Stimulated activated CD4-positive, alpha-beta T cell treated with anti-CD3 and anti-CD28 coated beads, Interleukin-1b, Interleukin-23, amount 100 ng/mL, for 24 hours (primary cell): ENCODE data around the gene YEATS2.
"Not testable (repeated sequence)": the region's sequence is repeated elsewhere in the genome, so short reads cannot be mapped to it uniquely, and the experiment has no call there.

Source experiments
- DNase-seq, 4 experiments: peaks; one replicate each; pipeline ENCODE4 v3.0.0-alpha.2; 2020; ENCODE audit warnings: low read depth in 4 of 4, low spot score in 1 of 4

The YEATS2 gene

GRCh38 chr3:183697610-183698317, at the start of gene YEATS2:
Gene YEATS2 (plus strand): TSS chr3:183697797. CDS start chr3:183715163, 17,366 bp downstream.
- peak; percentile 39 to 74 (median 58) for DNase-seq

DNA sequence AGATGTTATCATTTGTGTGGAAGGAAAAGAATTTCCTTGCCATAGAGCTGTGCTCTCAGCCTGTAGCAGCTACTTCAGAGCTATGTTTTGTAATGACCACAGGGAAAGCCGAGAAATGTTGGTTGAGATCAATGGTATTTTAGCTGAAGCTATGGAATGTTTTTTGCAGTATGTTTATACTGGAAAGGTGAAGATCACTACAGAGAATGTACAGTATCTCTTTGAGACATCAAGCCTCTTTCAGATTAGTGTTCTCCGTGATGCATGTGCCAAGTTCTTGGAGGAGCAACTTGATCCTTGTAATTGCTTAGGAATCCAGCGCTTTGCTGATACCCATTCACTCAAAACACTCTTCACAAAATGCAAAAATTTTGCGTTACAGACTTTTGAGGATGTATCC, 47.0 kb upstream of the YEATS2 start:
- DNase-seq = no peak

- no peak for DNase-seq
Measured at GRCh38 chr3:183653209-183654064, 44.2 kb upstream of the YEATS2 start.

- no peak for DNase-seq
Measured at GRCh38 chr3:183654727-183655126, 42.9 kb upstream of the YEATS2 start.

DNA sequence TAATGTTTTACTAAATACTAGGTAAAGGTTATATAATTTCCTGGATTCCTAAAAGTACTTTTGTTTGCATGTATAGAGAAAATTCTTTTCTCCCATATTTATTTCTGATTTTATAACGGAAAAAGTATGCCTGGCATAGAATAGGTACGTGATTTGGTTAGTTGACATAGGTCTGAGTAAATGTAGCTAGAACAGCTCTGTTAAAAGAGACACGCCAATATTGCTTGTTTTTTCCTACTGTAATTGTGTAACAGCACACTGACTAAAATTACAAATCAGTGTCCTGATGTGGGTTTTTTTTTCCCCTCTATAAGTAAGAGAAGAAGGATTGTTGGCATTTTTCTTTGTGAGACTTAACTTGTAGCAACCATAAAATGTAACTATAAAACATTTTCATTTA, 35.5 kb upstream of the YEATS2 start:
- DNase-seq = no peak

DNA sequence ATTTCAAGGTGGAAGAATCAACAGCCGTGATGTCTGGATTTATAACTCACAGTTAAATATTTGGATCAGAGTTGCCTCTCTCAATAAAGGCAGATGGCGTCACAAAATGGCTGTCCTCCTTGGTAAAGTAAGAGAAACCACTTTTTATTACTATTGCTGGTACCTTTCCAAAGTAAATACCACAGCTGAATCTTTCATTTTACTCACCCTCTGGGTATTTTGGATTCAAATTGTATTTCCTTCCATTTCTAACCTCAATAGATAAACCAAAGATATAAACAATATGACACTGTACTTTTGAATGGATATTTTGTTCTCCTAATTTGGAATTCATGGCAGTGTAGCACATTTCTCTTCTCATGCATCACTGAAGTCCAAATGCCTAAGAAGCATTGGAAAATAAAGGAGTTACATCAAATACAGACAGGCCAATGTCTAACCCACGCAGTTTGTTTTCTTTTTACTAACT, 32.6 kb upstream of the YEATS2 start:
- no peak for DNase-seq

DNA sequence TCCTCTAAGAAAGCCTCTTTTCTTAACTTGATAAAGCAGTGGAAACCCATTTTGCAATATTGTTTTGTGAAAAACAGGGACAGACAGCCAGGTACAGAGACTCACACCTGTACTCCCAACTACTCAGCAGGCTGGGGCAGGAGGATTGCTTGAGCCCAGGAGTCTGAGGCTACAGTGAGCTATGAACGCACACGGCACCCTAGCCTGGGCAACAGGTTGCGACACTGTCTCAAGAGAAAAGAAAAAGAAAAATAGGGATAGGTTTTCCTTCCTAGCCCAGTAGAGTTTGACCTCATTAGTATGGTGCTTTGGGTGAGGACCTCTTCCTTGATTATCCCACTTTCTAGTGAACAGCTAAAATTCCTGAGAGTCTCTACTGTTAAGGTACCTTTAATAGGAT, 17.5 kb upstream of the YEATS2 start:
- DNase-seq = no peak

DNA sequence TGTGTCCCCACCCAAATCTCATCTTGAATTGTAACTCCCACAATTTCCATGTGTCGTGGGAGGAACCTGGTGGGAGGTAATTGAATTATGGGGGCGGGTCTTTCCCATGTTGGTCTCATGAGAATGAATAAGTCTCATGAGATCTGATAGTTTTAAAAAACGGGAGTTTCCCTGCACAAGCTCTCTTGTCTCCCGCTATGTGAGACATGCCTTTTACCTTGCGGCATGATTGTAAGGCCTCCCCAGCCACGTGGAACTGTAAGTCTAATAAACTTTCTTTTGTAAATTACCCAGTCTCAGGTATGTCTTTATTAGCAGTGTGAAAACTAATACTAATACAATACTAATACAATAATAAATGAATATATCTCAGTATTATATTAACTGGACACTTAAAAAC, 9.9 kb upstream of the YEATS2 start:
- no peak for DNase-seq

GRCh38 chr3:183688874-183689273, 8.7 kb upstream of the YEATS2 start:
- no peak for DNase-seq

DNA sequence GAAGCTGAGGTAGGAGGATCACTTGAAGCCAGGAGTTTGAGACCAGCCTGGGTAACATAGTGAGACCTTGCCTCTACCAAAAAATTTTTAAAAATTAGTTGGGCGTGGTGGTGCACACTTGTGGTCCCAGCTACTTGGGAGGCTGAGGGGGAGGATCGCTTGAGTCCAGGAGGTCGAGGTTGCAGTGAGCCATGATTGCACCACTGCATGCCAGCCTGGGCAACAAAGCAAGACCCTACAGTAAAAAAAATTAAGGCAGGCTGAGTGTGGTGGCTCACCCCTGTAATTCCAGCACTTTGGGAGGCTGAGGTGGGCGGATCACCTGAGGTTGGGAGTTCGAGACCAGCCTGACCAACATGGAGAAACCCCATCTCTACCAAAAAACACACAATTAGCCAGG, 8.0 kb upstream of the YEATS2 start:
- not testable (repeated sequence) for DNase-seq

DNA sequence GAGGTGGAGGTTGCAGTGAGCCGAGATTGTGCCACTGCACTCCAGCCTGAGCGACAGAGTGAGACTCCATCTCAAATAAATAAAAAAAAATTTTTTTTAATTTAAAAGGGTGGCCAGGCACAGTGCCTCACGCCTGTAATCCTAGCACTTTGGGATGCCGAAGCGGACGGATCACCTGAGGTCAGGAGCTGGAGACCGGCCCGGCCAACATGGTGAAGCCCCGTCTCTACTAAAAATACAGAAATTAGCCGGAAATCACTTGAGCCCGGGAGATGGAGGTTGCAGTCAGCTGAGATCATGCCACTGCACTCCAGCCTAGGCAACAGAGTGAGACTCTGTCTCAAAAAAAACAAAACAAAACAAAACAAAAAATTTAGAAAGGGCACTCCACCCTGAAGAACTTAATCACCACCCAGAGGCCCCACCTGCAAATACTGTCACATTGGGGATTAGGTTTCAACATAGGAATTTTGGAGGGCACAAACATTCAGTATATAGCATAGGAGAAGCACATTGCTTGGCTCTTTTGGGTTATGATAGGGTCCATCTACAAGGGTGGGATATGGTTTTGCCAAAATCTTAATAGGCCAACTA, 7.1 kb upstream of the YEATS2 start:
- DNase-seq = no peak

DNA sequence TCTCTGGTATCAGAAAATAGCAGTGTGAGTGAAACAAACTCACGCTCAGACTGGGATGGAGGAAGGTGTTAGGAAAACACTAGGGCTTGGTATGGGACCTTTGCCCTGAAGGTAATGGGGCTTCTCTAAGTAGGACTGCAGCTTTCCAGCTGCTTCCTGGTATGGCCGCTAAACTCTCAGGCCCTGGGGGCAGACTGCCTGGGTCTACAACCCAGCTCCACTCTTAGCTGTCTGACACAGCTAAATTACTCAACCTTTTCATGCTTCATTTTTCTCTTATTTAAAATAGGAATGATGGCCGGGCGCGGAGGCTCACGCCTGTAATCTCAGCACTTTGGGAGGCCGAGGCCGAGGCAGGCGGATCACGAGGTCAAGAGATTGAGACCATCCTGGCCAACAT, 5.2 kb upstream of the YEATS2 start:
- DNase-seq = no peak

DNA sequence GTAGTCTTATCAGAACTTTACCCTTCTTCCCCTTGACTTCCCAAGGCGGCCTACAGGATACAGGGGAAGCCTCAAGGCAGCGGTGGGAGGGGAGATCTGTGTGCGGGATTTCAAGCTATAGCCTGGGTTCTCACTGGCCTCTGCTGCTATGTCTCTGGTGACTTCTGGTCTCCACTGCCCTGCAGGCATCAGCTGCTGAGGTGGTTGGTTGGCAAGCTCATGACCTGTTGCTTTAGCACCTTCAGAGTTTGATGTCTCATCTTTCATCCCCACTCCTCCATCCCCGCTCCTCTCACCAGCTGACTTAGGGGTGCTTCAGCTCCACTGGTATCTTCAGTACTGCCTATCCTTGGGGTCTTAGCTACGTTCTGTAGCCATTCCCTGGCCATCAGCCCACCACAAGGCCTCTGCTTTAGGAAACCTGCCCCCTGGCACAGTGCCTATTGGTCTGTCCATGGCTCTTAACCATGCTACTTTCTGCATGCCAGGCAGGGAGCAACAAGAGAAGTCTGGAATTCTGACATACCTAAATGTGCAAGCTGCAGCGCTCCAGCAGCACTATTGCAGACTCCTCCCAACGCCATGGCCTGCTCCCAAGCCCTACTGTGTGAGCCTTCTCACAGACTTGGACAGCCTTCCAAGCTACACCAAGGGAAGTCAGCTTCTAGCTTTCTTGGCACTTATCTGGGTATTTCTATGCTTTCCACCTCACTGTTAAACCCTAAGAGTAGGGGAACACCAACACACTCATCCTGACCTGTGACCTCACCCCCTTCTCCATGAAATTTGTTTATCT, 1.8 kb upstream of the YEATS2 start:
- no peak for DNase-seq

- DNase-seq = no peak
Measured at GRCh38 chr3:183697123-183697609, 431 bp upstream of the YEATS2 start.

DNA sequence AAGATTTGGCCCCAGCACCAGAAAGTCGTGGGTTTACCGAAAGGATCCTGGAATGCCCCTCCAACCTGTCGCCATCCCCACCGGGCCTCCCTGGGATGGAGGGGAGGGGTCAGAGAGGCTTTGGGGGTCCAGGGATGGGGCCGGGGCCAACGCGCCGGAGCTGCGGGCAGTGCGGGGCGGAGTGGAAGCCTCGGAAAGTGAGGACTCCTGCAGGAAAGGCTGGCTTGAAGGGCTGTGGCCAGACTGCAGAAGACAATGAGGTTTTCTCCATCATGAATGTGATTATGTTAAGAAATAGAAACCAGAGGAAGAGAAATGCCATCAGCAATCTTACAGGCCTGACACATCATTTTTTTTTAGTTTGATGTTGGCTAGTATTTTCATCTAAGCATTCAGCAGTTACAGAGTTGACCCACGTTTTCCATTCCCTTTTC, 738 bp downstream of the YEATS2 start:
- DNase-seq = peak in 3 of 4 experiments; percentile 1 to 14 (median 8)

DNA sequence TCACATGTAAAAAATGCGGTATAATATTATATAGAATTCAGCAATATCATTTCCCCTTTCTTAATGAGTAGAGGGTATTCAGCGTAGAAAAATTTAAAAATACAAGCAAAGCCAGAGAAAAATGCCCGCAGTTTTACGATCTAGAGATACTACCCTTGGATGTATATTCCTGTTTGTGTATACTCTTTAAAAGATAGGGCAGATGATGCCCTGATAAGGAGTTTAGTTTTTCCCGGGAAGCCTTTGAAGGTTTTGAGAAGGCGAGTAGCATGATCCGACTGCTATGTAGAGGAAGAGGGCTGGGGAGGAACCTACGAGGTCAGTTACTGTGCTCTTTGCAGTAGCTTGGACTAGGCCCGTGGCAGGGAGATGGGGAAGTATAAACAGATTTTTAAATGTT, 1.2 kb downstream of the YEATS2 start:
- DNase-seq = no peak

- DNase-seq = no peak
Measured at GRCh38 chr3:183699238-183699947, 1.8 kb downstream of the YEATS2 start.

- DNase-seq = no peak
Measured at GRCh38 chr3:183701744-183702143, 4.1 kb downstream of the YEATS2 start.

- not testable (repeated sequence) for DNase-seq
Measured at GRCh38 chr3:183703892-183704291, 6.3 kb downstream of the YEATS2 start.

DNA sequence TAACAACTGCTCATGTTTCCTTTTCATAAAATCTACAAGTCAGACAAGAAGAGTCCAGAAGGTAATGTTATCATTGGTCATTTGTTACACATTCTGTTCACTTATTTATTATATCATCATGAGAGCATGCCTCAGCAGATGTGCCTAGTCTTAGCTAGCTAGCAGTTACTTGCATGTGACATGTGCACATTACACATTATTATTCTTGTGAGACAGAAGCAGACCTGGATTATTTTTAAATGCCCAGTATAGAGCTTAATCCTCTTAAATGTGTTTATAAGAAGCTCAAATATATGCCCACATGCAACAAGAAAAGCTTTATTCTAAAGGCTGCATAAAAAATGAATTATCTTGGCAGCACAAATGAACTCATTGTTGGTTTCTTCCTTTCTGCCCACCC, 12.6 kb downstream of the YEATS2 start:
- DNase-seq = no peak
